GM23338 (cell line): ENCODE measurements around the gene FGF8. TPM values are rescaled to one million over a fixed set of nuclear protein-coding genes. Genes with fewer than 3 reads are reported as not detected.

Experiments
- ATAC-seq: fragments of 200-7000 bp; cut with Tn5 transposase; 3 replicates; pipeline ENCODE4 v1.9.1; 2020
- DNase-seq: peaks from one replicate; pipeline ENCODE4 v3.0.0-alpha.2; 2015; ENCODE audit warnings: low spot score
- H2AFZ ChIP-seq: fragments of 200-600 bp; sonication (generic); 2 replicates; pipeline ENCODE4 v1.8.0; 2016; ENCODE audit warnings: antibody characterized with exemption, mild to moderate bottlenecking, moderate library complexity
- H3F3A ChIP-seq: fragments of 200-600 bp; sonication (generic); replicated peaks from 2 replicates; pipeline ENCODE4 v1.8.0; 2017; ENCODE audit warnings: antibody characterized with exemption, mixed run types, low read depth
- H3K27ac ChIP-seq: fragments of 200-600 bp; sonication (generic); 2 replicates; pipeline ENCODE4 v1.6.1; 2016; ENCODE audit warnings: low read depth
- H3K27me3 ChIP-seq: fragments of 200-600 bp; sonication (generic); 2 replicates; pipeline ENCODE4 v1.8.0; 2016; ENCODE audit warnings: mild to moderate bottlenecking, mixed run types, moderate library complexity; ENCODE audit not compliant: insufficient read depth
- H3K36me3 ChIP-seq: fragments of 200-600 bp; sonication (generic); 2 replicates; pipeline ENCODE4 v1.8.0; 2016; ENCODE audit warnings: mild to moderate bottlenecking; ENCODE audit not compliant: insufficient read depth
- H3K4me1 ChIP-seq: fragments of 200-600 bp; sonication (generic); 2 replicates; pipeline ENCODE4 v1.8.0; 2016; ENCODE audit warnings: mild to moderate bottlenecking, moderate library complexity; ENCODE audit not compliant: insufficient read depth
- H3K4me2 ChIP-seq: fragments of 200-600 bp; sonication (generic); 2 replicates; pipeline ENCODE4 v1.7.1; 2017; ENCODE audit warnings: mixed run types
- H3K4me3 ChIP-seq: fragments of 200-600 bp; sonication (generic); 2 replicates; pipeline ENCODE4 v1.6.1; 2016; ENCODE audit warnings: mixed run types
- H3K79me2 ChIP-seq: fragments of 200-600 bp; sonication (generic); replicated peaks from 2 replicates; pipeline ENCODE4 v1.8.0; 2017; ENCODE audit warnings: mild to moderate bottlenecking; ENCODE audit not compliant: insufficient read depth
- H3K9me2 ChIP-seq: fragments of 200-600 bp; sonication (generic); 2 replicates; pipeline ENCODE4 v1.8.0; 2017; ENCODE audit not compliant: insufficient read depth
- H4K20me1 ChIP-seq: fragments of 200-600 bp; sonication (generic); replicated peaks from 2 replicates; pipeline ENCODE4 v1.8.0; 2017; ENCODE audit warnings: mild to moderate bottlenecking; ENCODE audit not compliant: insufficient read depth
- H3K27ac Mint-ChIP-seq: 2 replicates; pipeline ENCODE4 v1.8.0; 2020; ENCODE audit warnings: inconsistent platforms, mild to moderate bottlenecking, moderate library complexity, mixed read lengths
- H3K27me3 Mint-ChIP-seq: 3 replicates; pipeline ENCODE4 v1.8.0; 2022; ENCODE audit warnings: low read depth, mild to moderate bottlenecking, moderate library complexity, mixed read lengths, inconsistent platforms; ENCODE audit not compliant: insufficient read depth, poor library complexity
- H3K36me3 Mint-ChIP-seq: 3 replicates; pipeline ENCODE4 v1.8.0; 2021; ENCODE audit warnings: low read depth, mild to moderate bottlenecking, inconsistent platforms, moderate library complexity, mixed read lengths
- H3K4me1 Mint-ChIP-seq: 3 replicates; pipeline ENCODE4 v1.8.0; 2020; ENCODE audit warnings: mild to moderate bottlenecking, inconsistent platforms, mixed read lengths
- H3K4me3 Mint-ChIP-seq: 3 replicates; pipeline ENCODE4 v1.8.0; 2021; ENCODE audit warnings: moderate library complexity, mild to moderate bottlenecking, inconsistent platforms, mixed read lengths
- H3K9me3 Mint-ChIP-seq: 3 replicates; pipeline ENCODE4 v1.8.0; 2020; ENCODE audit warnings: moderate library complexity, mild to moderate bottlenecking, inconsistent platforms, mixed read lengths
- CREB1 ChIP-seq: fragments of 250-450 bp; sonication (Bioruptor Pico); IDR thresholded peaks from 2 replicates; pipeline ENCODE4 v1.5.0; 2020; ENCODE audit warnings: low read depth, mild to moderate bottlenecking, moderate library complexity
- EZH2phosphoT487 ChIP-seq: fragments of 200-600 bp; sonication (generic); IDR thresholded peaks from one replicate; pipeline ENCODE4 v1.8.1; 2018; ENCODE audit warnings: antibody characterized with exemption; ENCODE audit not compliant: unreplicated experiment
- POLR2AphosphoS5 ChIP-seq: IDR thresholded peaks from 2 replicates; pipeline ENCODE4 v1.6.1; 2016; ENCODE audit warnings: antibody characterized with exemption, low read depth
- ZNF114 ChIP-seq: fragments of 250-450 bp; sonication (Bioruptor Pico); IDR thresholded peaks from 2 replicates; pipeline ENCODE4 v1.5.0; 2020; ENCODE audit warnings: mild to moderate bottlenecking, moderate library complexity
- ZNF331 ChIP-seq: fragments of 250-450 bp; sonication (Bioruptor Pico); IDR thresholded peaks from 2 replicates; pipeline ENCODE4 v1.5.0; 2020; ENCODE audit warnings: low read depth, mild to moderate bottlenecking, moderate library complexity
- ZNF462 ChIP-seq: fragments of 250-450 bp; sonication (Bioruptor Pico); IDR thresholded peaks from 2 replicates; pipeline ENCODE4 v1.5.0; 2020; ENCODE audit warnings: mild to moderate bottlenecking, moderate library complexity
- polyA plus RNA-seq: library from polyadenylated mRNA; unstranded; fragments of >200 nt; fragmentation: Nextera tagmentation; extraction: Ambion mirVana; gene quantifications from 2 replicates; pipeline ENCODE4 v1.2.1, GENCODE V29; 2016
- total RNA-seq: library from RNA; depleted of rRNA; stranded (reverse); fragments of >200 nt; shearing (Covaris generic); gene quantifications from 2 replicates; pipeline ENCODE4 v1.2.3, GENCODE V29; 2014
- TF ChIP-seq, protein P1 (sequence below): IDR thresholded peaks from 2 replicates; pipeline ENCODE4 v1.6.1; 2016; ENCODE audit warnings: antibody characterized with exemption

Gene FGF8
- total and polyA plus RNA-seq, 2 experiments from 2014 or later: 1.6 to 6.2 TPM

DNA sequence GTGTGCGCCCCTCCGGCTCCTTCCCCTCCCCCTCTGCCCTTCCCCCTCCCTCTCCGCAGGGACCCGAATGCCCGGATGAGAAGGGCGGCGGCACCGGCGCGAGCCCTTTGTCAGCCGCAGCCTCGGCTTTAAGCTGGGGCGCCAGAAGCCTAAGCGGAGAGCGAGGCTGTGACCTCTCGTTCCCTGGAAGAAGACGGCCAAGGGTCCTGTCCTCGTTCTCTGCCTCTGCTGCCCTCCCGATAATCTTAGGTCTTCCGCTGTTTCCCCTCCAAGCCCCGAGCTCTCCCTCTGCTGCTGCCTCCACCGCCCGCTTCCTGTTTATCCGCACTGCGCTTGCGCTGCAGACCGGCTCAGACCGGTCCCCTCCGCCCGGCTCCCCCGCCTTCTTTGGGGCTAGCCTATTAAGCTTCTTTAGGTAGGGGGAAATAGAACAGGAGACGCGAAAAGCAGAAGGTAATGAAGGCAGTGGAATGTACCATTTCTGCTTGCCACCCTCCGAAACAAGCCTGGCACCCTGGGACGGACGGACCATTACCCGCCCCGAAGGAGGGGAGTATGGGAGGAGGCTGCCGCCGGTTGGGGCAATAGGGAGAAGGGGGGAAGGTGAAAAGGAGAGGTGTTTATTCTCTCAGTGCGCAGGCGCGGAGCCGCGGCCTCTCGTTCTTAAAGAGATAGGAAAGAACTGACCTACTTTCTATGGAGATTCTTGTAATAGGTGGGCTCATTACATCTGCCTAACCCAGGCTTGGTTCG, 42.4 kb upstream of the FGF8 start, which contains the start of gene OGA:
Gene OGA, minus strand, starts transcription at position 326 of the 753 bp plus-strand sequence. CDS start 422 bp downstream, outside the sequence.
- Histone ChIP-seq H3K9me2 (no peaks in the 10 kb centered on the region), H3K27ac (peak within 1 kb of the TSS; percentile 85), H3K4me2 (peak within 1 kb of the TSS; percentile 91), H3F3A (no peaks in the 10 kb centered on the region), H2AFZ (peak within 1 kb of the TSS; percentile 14; the same call in 1 of the 2 replicates), H3K27me3 (no peaks in the 10 kb centered on the region), H3K79me2 (peaks cover 57% of the 10 kb centered on the region), H3K4me3 (peak within 1 kb of the TSS; percentile 88), H3K4me1 (peaks cover 24% of the 10 kb centered on the region), H4K20me1 (peaks cover 36% of the 10 kb centered on the region), H3K36me3 (no peaks in the 10 kb centered on the region)
- peak within 1 kb of the TSS; percentile 86 for H3K4me3 Mint-ChIP-seq
- DNase-seq: peak; percentile 99
- peak within 1 kb of the TSS; percentile 99 for H3K27ac Mint-ChIP-seq
- TF ChIP-seq ZNF331 (CRISPR knock-in tag): no peak
- no peak for TF ChIP-seq EZH2phosphoT487
- TF ChIP-seq POLR2AphosphoS5: peak; percentile 97
- TF ChIP-seq ZNF114 (CRISPR knock-in tag): no peak
- TF ChIP-seq, protein P1, sequence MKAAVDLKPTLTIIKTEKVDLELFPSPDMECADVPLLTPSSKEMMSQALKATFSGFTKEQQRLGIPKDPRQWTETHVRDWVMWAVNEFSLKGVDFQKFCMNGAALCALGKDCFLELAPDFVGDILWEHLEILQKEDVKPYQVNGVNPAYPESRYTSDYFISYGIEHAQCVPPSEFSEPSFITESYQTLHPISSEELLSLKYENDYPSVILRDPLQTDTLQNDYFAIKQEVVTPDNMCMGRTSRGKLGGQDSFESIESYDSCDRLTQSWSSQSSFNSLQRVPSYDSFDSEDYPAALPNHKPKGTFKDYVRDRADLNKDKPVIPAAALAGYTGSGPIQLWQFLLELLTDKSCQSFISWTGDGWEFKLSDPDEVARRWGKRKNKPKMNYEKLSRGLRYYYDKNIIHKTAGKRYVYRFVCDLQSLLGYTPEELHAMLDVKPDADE: 0 out of 2 replicates have a peak, but pooled peaks have one; percentile 11
- peak; percentile 58; the same call in 1 of the 2 replicates for TF ChIP-seq CREB1 (CRISPR knock-in tag)
- TF ChIP-seq ZNF462: no peak
- peak; percentile 87 for ATAC-seq
- peaks cover 20% of the 10 kb centered on the region; the same call in 2 of the 3 replicates for H3K4me1 Mint-ChIP-seq
- peaks cover 9% of the 10 kb centered on the region for H3K27me3 Mint-ChIP-seq
- H3K9me3 Mint-ChIP-seq: no peaks in the 10 kb centered on the region; the same call in 2 of the 3 replicates
- no peaks in the 10 kb centered on the region for H3K36me3 Mint-ChIP-seq
